ENCODE measurements around the gene ATG16L2.

GRCh38 chr11:72842653-72843330 is 28.6 kb downstream of the ATG16L2 start:
- TF ChIP-seq CTCF (IDR thresholded peaks at IDR 0.05; ENCODE audit: poor library complexity, severe bottlenecking) (no peak), POLR2AphosphoS5 (IDR thresholded peaks at IDR 0.05) (no peak), EP300 (conservative IDR thresholded peaks at IDR 0.05; ENCODE audit: poor library complexity, severe bottlenecking) (no peak), REST (IDR thresholded peaks at IDR 0.05; ENCODE audit: borderline replicate concordance) (no peak)
